GM23248 (cell line): Measurements from ENCODE around the gene TNS3. TPM values are rescaled to one million over a fixed set of nuclear protein-coding genes. Genes with fewer than 3 reads are reported as not detected.
A peak's percentile ranks its signal among the peaks of the same experiment; 100 is the strongest.

Source experiments
- DNase-seq: peaks from one replicate; pipeline ENCODE4 v3.0.0-alpha.2; 2015
- H2AFZ ChIP-seq: fragments of 200-600 bp; sonication (generic); 2 replicates; pipeline ENCODE4 v1.6.1; 2016; ENCODE audit warnings: antibody characterized with exemption
- H3F3A ChIP-seq: fragments of 200-600 bp; sonication (generic); 2 replicates; pipeline ENCODE4 v1.6.1; 2016; ENCODE audit warnings: mild to moderate bottlenecking, antibody characterized with exemption, mixed run types; ENCODE audit not compliant: insufficient read depth
- H3K27ac ChIP-seq: fragments of 200-600 bp; sonication (generic); 2 replicates; pipeline ENCODE4 v1.5.1; 2016; ENCODE audit warnings: mild to moderate bottlenecking
- H3K27me3 ChIP-seq: fragments of 200-600 bp; sonication (generic); replicated peaks from 2 replicates; pipeline ENCODE4 v1.6.1; 2016; ENCODE audit warnings: mild to moderate bottlenecking; ENCODE audit not compliant: insufficient read depth
- H3K36me3 ChIP-seq: fragments of 200-600 bp; sonication (generic); 2 replicates; pipeline ENCODE4 v1.6.1; 2016; ENCODE audit warnings: low read depth, mild to moderate bottlenecking
- H3K4me1 ChIP-seq: fragments of 200-600 bp; sonication (generic); 2 replicates; pipeline ENCODE4 v1.6.1; 2016; ENCODE audit warnings: mild to moderate bottlenecking; ENCODE audit not compliant: insufficient read depth
- H3K4me2 ChIP-seq: fragments of 200-600 bp; sonication (generic); one replicate; pipeline ENCODE4 v1.6.1; 2016; ENCODE audit warnings: mild to moderate bottlenecking; ENCODE audit not compliant: unreplicated experiment
- H3K4me3 ChIP-seq: fragments of 200-600 bp; sonication (generic); 2 replicates; pipeline ENCODE4 v1.5.1; 2016; ENCODE audit warnings: mild to moderate bottlenecking
- H3K79me2 ChIP-seq: fragments of 200-600 bp; sonication (generic); 2 replicates; pipeline ENCODE4 v1.6.1; 2016; ENCODE audit warnings: mild to moderate bottlenecking; ENCODE audit not compliant: insufficient read depth
- H3K9ac ChIP-seq: fragments of 200-600 bp; sonication (generic); 2 replicates; pipeline ENCODE4 v1.6.1; 2016; ENCODE audit warnings: mild to moderate bottlenecking
- H3K9me2 ChIP-seq: fragments of 200-600 bp; sonication (generic); 2 replicates; pipeline ENCODE4 v1.6.1; 2016; ENCODE audit warnings: mixed run types, mild to moderate bottlenecking, moderate library complexity; ENCODE audit not compliant: insufficient read depth
- H3K9me3 ChIP-seq: fragments of 200-600 bp; sonication (generic); one replicate; pipeline ENCODE4 v1.6.1; 2017; ENCODE audit warnings: low read depth
- H4K20me1 ChIP-seq: fragments of 200-600 bp; sonication (generic); 2 replicates; pipeline ENCODE4 v1.6.0; 2016; ENCODE audit not compliant: insufficient read depth
- EZH2 ChIP-seq: fragments of 200-600 bp; sonication (generic); IDR thresholded peaks from 2 replicates; pipeline ENCODE4 v1.6.1; 2018; ENCODE audit warnings: antibody characterized with exemption, mild to moderate bottlenecking; ENCODE audit not compliant: insufficient read depth, poor library complexity, severe bottlenecking
- EZH2phosphoT487 ChIP-seq: fragments of 200-600 bp; sonication (generic); IDR thresholded peaks from 2 replicates; pipeline ENCODE4 v1.6.1; 2018; ENCODE audit warnings: antibody characterized with exemption, moderate library complexity, mild to moderate bottlenecking, low read depth; ENCODE audit not compliant: insufficient read depth
- WGBS, 2 experiments: methylation state at CpG; one replicate each; pipeline ENCODE4 v1.1.6; 2015 to 2017; ENCODE audit warnings: low lambda C conversion rate in 2 of 2, low coverage in 1 of 2; ENCODE audit errors: missing lambda C conversion rate in 2 of 2; 5-methylcytosine and 5-hydroxymethylcytosine counted together
- in situ Hi-C: fragments of 300-500 bp; cut with MboI; formaldehyde crosslinking; loops from 2 replicates; pipeline ENCODE4 v1.15.0; 2020
- polyA plus RNA-seq: library from polyadenylated mRNA; unstranded; fragments of >200 nt; fragmentation: Nextera tagmentation; extraction: Ambion mirVana; gene quantifications from 2 replicates; pipeline ENCODE4 v1.2.1, GENCODE V29; 2016
- total RNA-seq: library from RNA; depleted of rRNA; stranded (reverse); fragments of >200 nt; shearing (Covaris generic); gene quantifications from 2 replicates; pipeline ENCODE4 v1.2.3, GENCODE V29; 2014

The TNS3 gene
- total and polyA plus RNA-seq, 2 experiments from 2014 or later, result 18.6 to 47.0 TPM

- H3K27ac ChIP-seq, result no peak overlapping the region
- TF ChIP-seq EZH2phosphoT487, result no peak
- TF ChIP-seq EZH2, result no peak
- H3K79me2 ChIP-seq, result peaks cover 42% of the 10 kb centered on the region
- H3K9me3 ChIP-seq, result no peaks in the 10 kb centered on the region
- no peak overlapping the region for H3K9ac ChIP-seq
- H2AFZ ChIP-seq, result no peak overlapping the region
- no peaks in the 10 kb centered on the region for H4K20me1 ChIP-seq
- H3K27me3 ChIP-seq, result no peaks in the 10 kb centered on the region
- H3K4me1 ChIP-seq, result peaks cover 19% of the 10 kb centered on the region
- H3K9me2 ChIP-seq, result no peaks in the 10 kb centered on the region
- no peak for DNase-seq
- WGBS, 2 experiments, result 45 to 50% methylated on average over 1 of the region's 1 CpG
- no peaks in the 10 kb centered on the region for H3K36me3 ChIP-seq
- H3K4me2 ChIP-seq, result no peak overlapping the region
- H3K4me3 ChIP-seq, result no peak overlapping the region
- no peaks in the 10 kb centered on the region for H3F3A ChIP-seq
- in situ Hi-C loops, result no loop called here
These were observed 141.6 kb downstream of the TNS3 start for GRCh38 chr7:47440320-47440719.

GRCh38 chr7:47439181-47439667 is 142.7 kb downstream of the TNS3 start:
- H3K9me3 ChIP-seq, result no peaks in the 10 kb centered on the region
- DNase-seq, result no peak
- H3K27me3 ChIP-seq, result no peaks in the 10 kb centered on the region
- H3K4me2 ChIP-seq, result no peak overlapping the region
- H3K79me2 ChIP-seq, result peaks cover 31% of the 10 kb centered on the region
- H4K20me1 ChIP-seq, result no peaks in the 10 kb centered on the region
- TF ChIP-seq EZH2, result no peak
- no peak for TF ChIP-seq EZH2phosphoT487
- peaks cover 19% of the 10 kb centered on the region for H3K4me1 ChIP-seq
- WGBS, 2 experiments, result 93 to 95% methylated on average over 17 of the region's 17 CpGs
- no peaks in the 10 kb centered on the region for H3K36me3 ChIP-seq
- H3K9ac ChIP-seq, result no peak overlapping the region
- no peaks in the 10 kb centered on the region for H3F3A ChIP-seq
- in situ Hi-C loops, result loop anchor here (10.0 kb wide), 1 partner anchor 376 kb away; no protein-coding TSS in a partner anchor
- H3K9me2 ChIP-seq, result no peaks in the 10 kb centered on the region
- no peak overlapping the region for H3K4me3 ChIP-seq
- no peak overlapping the region for H3K27ac ChIP-seq
- no peak overlapping the region for H2AFZ ChIP-seq

- no peaks in the 10 kb centered on the region for H3K9me3 ChIP-seq
- H3K79me2 ChIP-seq, result peaks cover 24% of the 10 kb centered on the region
- in situ Hi-C loops, result loop anchor here (10.0 kb wide), 1 partner anchor 376 kb away; no protein-coding TSS in a partner anchor
These were observed 143.4 kb downstream of the TNS3 start for GRCh38 chr7:47438411-47439029.

GRCh38 chr7:47435889-47436312 is 146.0 kb downstream of the TNS3 start:
- Histone ChIP-seq H3K27me3 (no peaks in the 10 kb centered on the region), H3K9me2 (no peaks in the 10 kb centered on the region), H4K20me1 (no peaks in the 10 kb centered on the region), H3K9me3 (no peaks in the 10 kb centered on the region), H3K9ac (peak overlapping the region; percentile 35), H3K4me1 (peaks cover 4% of the 10 kb centered on the region), H3F3A (no peaks in the 10 kb centered on the region), H3K4me2 (peak overlapping the region; percentile 2), H3K36me3 (no peaks in the 10 kb centered on the region), H3K27ac (no peak overlapping the region; the same call in 1 of the 2 replicates), H3K4me3 (no peak overlapping the region), H3K79me2 (no peaks in the 10 kb centered on the region; the same call in 1 of the 2 replicates), H2AFZ (no peak overlapping the region)
- in situ Hi-C loops, result loop anchor here (10.0 kb wide), 1 partner anchor 379 kb away; no protein-coding TSS in a partner anchor
- 12 to 20% methylated on average over 5 of the region's 5 CpGs for WGBS, 2 experiments
- no peak for TF ChIP-seq EZH2
- no peak for TF ChIP-seq EZH2phosphoT487
- peak; percentile 86 for DNase-seq

More at GRCh38 chr7:47438411-47439029, 143.4 kb downstream of the TNS3 start:
- no peak for DNase-seq
- no peak for TF ChIP-seq EZH2phosphoT487
- no peak for TF ChIP-seq EZH2
- H2AFZ ChIP-seq, result no peak overlapping the region
- H3K4me2 ChIP-seq, result no peak overlapping the region
- no peak overlapping the region for H3K4me3 ChIP-seq
- no peaks in the 10 kb centered on the region for H3K27me3 ChIP-seq
- no peaks in the 10 kb centered on the region for H3F3A ChIP-seq
- no peak overlapping the region for H3K27ac ChIP-seq
- no peaks in the 10 kb centered on the region for H3K9me2 ChIP-seq
- H3K4me1 ChIP-seq, result peaks cover 19% of the 10 kb centered on the region
- 81 to 84% methylated on average over 5 of the region's 5 CpGs for WGBS, 2 experiments
- H3K9ac ChIP-seq, result no peak overlapping the region
- H4K20me1 ChIP-seq, result no peaks in the 10 kb centered on the region
- H3K36me3 ChIP-seq, result no peaks in the 10 kb centered on the region
